ENCODE measurements around the gene FEZ2.

The FEZ2 gene

DNA sequence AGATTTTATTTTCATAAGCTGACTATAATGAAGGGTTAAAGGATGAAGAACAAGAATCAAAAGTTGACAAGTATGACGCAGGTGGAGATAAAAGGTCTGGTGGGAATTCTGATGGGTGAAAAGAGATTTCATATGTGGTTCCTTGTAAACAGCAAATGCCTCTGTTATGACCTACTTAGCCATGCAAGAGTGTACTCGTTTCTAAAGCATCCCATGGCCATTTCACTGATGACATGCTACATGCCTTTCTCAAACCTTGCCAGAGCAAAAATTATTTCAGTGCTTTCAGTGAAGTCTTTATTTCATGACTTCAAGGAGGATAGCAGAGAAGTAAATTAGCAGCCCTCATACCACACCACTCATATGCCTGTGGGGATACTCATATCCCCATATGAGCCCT is 71.7 kb downstream of the FEZ2 start:
- no peak for DNase-seq

- DNase-seq, result no peak
These were observed 72.7 kb downstream of the FEZ2 start for GRCh38 chr2:36525245-36525644.

DNA sequence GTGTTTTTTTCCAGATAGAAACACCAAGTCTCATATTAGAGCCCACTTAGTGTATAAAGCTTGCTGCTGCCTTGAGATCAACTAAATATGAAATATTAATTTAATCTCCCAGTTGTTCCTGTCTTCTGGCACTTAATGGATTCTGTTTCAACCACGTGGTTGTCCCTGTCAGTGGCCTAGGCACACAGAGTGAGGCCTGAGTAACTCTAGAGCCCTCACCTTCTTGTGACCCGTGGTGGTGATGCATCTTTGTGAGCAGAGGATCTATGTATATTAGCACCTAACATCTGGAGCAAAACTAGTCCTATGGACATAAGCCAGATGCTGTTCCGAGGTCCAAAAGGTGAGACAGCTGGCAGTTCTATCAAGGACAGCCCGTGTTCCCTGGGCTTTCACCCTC is 74.8 kb downstream of the FEZ2 start:
- DNase-seq, result no peak

GRCh38 chr2:36520431-36520830 is 77.5 kb downstream of the FEZ2 start:
- DNase-seq, result no peak

DNA sequence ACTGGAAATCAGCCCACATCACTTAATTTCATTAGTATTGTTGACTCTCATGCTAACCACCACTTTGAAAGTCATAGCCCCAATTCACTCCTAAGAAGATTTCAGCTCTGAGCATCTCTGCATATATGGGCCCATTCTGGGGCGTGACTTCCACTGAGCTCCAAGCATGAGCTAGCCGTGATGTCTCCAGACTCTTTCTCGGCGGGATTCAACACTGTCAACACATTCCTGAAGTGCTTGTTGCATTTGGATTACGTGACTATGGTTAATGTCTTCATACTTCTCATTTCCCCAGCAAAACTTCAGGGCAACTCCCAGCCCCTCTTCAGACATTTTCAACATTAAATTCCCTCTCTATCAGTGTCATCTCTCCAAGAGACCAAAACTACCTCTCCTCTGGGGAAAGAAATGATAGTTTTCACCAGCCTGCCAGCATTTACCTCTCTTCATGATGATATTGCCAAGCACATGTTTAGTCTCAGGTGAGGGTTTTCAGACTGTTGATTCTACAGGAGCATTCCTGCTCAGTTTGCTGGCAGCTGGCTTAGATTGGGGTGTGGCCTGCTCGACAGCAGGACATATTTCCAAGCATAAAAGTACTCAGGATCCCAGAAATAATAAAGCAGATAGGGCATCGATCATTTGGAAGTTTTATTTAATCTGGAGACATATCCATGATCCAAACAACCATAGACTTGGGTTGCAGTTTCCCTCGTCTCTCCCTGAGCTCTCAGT is 81.7 kb downstream of the FEZ2 start:
- DNase-seq, result no peak

GRCh38 chr2:36515538-36515937 is 82.4 kb downstream of the FEZ2 start:
- DNase-seq, result no peak

DNA sequence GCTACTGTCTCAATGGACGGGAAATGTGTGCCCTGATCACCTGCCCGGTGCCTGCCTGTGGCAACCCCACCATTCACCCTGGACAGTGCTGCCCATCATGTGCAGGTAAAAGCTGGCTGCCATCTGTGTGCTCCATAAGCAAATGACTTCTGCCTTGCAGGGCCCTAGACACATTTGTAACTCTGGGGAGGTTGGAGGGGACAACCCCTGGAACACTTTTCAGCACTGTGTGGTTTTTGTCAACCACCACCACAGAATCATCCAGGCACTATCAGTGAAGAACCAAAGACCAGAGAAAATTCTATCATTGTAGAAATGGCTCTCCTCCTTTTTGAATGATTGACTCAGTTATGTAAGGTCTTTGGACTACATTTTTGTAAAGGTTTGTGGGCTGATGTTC is 84.3 kb downstream of the FEZ2 start:
- DNase-seq, result no peak

- no peak for DNase-seq
These were observed 85.3 kb downstream of the FEZ2 start for GRCh38 chr2:36512705-36513104.

DNA sequence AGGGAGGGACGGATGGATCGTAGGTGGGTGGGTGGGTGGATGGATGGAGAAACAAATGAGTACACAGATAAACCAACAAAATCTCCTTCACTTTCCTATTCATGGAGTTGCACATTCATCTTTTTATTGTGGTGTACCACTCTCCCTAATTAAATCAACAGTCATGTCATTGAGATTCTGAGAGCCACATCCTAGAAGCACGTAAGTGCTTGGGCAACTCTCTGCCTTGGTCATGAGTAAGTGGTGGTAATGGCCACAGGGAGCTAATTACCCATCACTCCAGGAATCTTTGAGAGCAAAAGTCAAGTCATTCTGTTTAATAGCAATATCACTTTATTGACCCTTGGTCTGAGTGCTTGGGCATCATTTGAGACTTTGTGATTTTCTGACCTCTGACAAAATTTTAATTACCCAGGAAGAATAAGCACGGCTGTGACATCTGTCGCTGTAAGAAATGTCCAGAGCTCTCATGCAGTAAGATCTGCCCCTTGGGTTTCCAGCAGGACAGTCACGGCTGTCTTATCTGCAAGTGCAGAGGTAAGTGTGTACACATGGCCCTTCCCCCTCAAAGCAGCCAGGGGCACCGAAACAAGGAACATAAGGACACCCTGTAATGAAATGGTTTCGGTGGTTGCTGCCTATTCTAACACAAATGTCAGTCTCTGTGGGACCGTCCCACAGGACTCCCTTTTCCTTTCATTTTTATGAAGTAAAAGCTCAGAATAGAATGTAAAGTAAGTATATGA is 85.9 kb downstream of the FEZ2 start:
- no peak for DNase-seq

DNA sequence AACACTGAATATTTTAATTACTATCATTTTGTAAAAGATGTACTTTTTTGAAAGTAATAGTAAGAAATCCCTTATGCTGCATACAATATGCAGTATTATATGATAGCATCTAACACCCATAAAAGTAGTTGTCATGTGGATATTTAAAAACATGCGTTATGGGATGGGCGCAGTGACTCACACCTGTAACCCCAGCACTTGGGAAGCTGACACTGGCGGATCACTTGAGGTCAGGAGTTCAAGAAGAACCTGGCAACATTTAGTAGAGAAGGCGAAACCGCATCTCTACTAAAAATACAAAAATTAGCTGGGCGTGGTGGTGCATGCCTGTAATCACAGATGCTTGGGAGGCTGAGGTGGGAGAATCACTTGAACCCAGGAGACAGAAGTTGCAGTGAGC is 88.9 kb downstream of the FEZ2 start:
- no peak for DNase-seq

DNA sequence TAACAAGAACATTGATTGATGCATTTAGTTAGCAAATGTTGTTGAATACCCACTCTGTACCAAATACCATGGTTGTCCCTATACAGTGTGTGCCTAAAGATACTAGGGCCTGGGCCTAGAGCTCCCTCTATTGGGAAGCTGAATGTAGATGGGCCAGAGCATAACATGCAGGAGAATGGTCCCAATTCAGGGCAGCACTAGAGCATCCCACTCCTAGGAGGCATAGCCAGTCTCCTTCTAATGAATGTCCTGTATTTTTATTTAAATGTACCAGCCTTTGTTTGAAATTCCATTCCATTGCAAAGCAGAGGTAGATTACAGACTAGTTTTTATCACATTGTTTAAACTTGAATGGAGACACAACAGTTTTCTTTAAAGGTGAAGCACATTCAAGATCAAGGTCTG is 90.6 kb downstream of the FEZ2 start:
- no peak for DNase-seq

Data from activated CD8-positive, alpha-beta memory T cell treated with anti-CD3 and anti-CD28 coated beads, Interleukin-2, amount 50 U/mL, for 48 hours (primary cell).